Thoracic aorta (tissue), 2 donors: Measurements from ENCODE around the gene TBC1D19. TPM values are rescaled to one million over a fixed set of nuclear protein-coding genes. Genes with fewer than 3 reads are reported as not detected.
A peak's percentile ranks its signal among the peaks of the same experiment; 100 is the strongest.
"Not testable (repeated sequence)": the region's sequence is repeated elsewhere in the genome, so short reads cannot be mapped to it uniquely, and the experiment has no call there.

ENCODE experiments used
- ATAC-seq: fragments of 150-250 bp; one replicate; pipeline ENCODE4 v1.8.0; 2017; ENCODE audit warnings: low read depth; ENCODE audit not compliant: insufficient number of reproducible peaks, low FRiP score
- DNase-seq: peaks from one replicate; pipeline ENCODE4 v3.0.0-alpha.2; 2020; ENCODE audit warnings: low spot score
- H3K27ac ChIP-seq, 2 donors: fragments of 200-600 bp; sonication (generic); 1 replicate in 1 of 2; 2 replicates in 1 of 2; pipeline ENCODE4 v1.5.1; 2016; ENCODE audit warnings: mild to moderate bottlenecking in 2 of 2, moderate library complexity in 2 of 2
- H3K27me3 ChIP-seq: fragments of 200-600 bp; sonication (generic); replicated peaks from 2 replicates; pipeline ENCODE4 v1.6.0; 2016; ENCODE audit warnings: mild to moderate bottlenecking; ENCODE audit not compliant: insufficient read depth
- H3K36me3 ChIP-seq: fragments of 200-600 bp; sonication (generic); one replicate; pipeline ENCODE4 v1.5.1; 2016
- H3K4me1 ChIP-seq, 2 donors: fragments of 200-600 bp; sonication (generic); 1 replicate in 1 of 2; 2 replicates in 1 of 2; pipeline versions ENCODE4 v1.5.1 to v1.6.0; 2016; ENCODE audit warnings: low read depth in 2 of 2, mild to moderate bottlenecking in 1 of 2; ENCODE audit not compliant: control insufficient read depth in 1 of 2
- H3K4me3 ChIP-seq: fragments of 200-600 bp; sonication (generic); 2 replicates; pipeline ENCODE4 v1.5.1; 2016; ENCODE audit warnings: mild to moderate bottlenecking
- H3K9me3 ChIP-seq: fragments of 200-600 bp; sonication (generic); 2 replicates; pipeline ENCODE4 v1.5.1; 2016
- CTCF ChIP-seq: fragments of 200-600 bp; sonication (generic); IDR thresholded peaks from one replicate; pipeline ENCODE4 v1.5.1; 2019; ENCODE audit warnings: antibody characterized with exemption
- total RNA-seq, 2 donors: library from RNA; depleted of rRNA; stranded (reverse); fragments of >200 nt; gene quantifications; one replicate each; pipeline versions ENCODE4 v1.1.0 to v1.2.3, GENCODE V29; 2016

TBC1D19 gene
- total RNA-seq, 2 donors from 2014 or later = 9.1 to 19.4 TPM

GRCh38 chr4:26584725-26585124 is 841 bp downstream of the TBC1D19 start:
- Histone ChIP-seq H3K27me3 (no peaks in the 10 kb centered on the region), H3K4me1 (peaks cover 6 to 13% of the 10 kb centered on the region in 2 donors), H3K27ac (no peak overlapping the region), H3K9me3 (no peaks in the 10 kb centered on the region), H3K4me3 (peak overlapping the region; percentile 84), H3K36me3 (no peaks in the 10 kb centered on the region)
- DNase-seq (no peak), ATAC-seq (no peak)
- TF ChIP-seq CTCF = no peak

- no peak for TF ChIP-seq CTCF
- DNase-seq (no peak), ATAC-seq (no peak)
Observed at GRCh38 chr4:26589705-26590104, 5.8 kb downstream of the TBC1D19 start.

GRCh38 chr4:26590639-26591038 is 6.8 kb downstream of the TBC1D19 start:
- ATAC-seq (no peak), DNase-seq (no peak)
- no peaks in the 10 kb centered on the region for H3K27me3 ChIP-seq
- no peaks in the 10 kb centered on the region for H3K4me1 ChIP-seq
- H3K4me3 ChIP-seq = no peak overlapping the region
- no peak for TF ChIP-seq CTCF
- no peaks in the 10 kb centered on the region for H3K9me3 ChIP-seq
- H3K36me3 ChIP-seq = no peaks in the 10 kb centered on the region
- H3K27ac ChIP-seq = no peak overlapping the region

More at GRCh38 chr4:26589705-26590104, 5.8 kb downstream of the TBC1D19 start:
- Histone ChIP-seq H3K36me3 (no peaks in the 10 kb centered on the region), H3K9me3 (no peaks in the 10 kb centered on the region), H3K27ac (no peak overlapping the region), H3K4me1 (peaks cover 4% of the 10 kb centered on the region in 2 donors), H3K27me3 (no peaks in the 10 kb centered on the region), H3K4me3 (no peak overlapping the region)

- H3K27me3 ChIP-seq, DNase-seq, H3K4me1 ChIP-seq, H3K36me3 ChIP-seq, H3K9me3 ChIP-seq, H3K4me3 ChIP-seq, ATAC-seq, H3K27ac ChIP-seq: not testable (repeated sequence)
Observed at GRCh38 chr4:26593557-26593956, 9.7 kb downstream of the TBC1D19 start.

- Histone ChIP-seq H3K9me3 (no peaks in the 10 kb centered on the region), H3K4me1 (no peaks in the 10 kb centered on the region), H3K27ac (no peak overlapping the region), H3K4me3 (no peak overlapping the region), H3K36me3 (no peaks in the 10 kb centered on the region), H3K27me3 (no peaks in the 10 kb centered on the region)
- ATAC-seq (no peak), DNase-seq (no peak)
- TF ChIP-seq CTCF = no peak
Observed at GRCh38 chr4:26594371-26594770, 10.5 kb downstream of the TBC1D19 start.

- Histone ChIP-seq H3K4me1 (no peaks in the 10 kb centered on the region), H3K27ac (no peak overlapping the region), H3K9me3 (no peaks in the 10 kb centered on the region), H3K36me3 (no peaks in the 10 kb centered on the region), H3K27me3 (no peaks in the 10 kb centered on the region), H3K4me3 (no peak overlapping the region)
- TF ChIP-seq CTCF = no peak
- no peak for DNase-seq
- ATAC-seq = no peak
Observed at GRCh38 chr4:26594778-26595177, 10.9 kb downstream of the TBC1D19 start.
